GM04504 (cell line): ENCODE results near the gene CREB3.

Experiments
- DNase-seq: peaks from one replicate; pipeline ENCODE4 v3.0.0-alpha.2; 2012; ENCODE audit warnings: low read depth

CREB3 gene

DNA sequence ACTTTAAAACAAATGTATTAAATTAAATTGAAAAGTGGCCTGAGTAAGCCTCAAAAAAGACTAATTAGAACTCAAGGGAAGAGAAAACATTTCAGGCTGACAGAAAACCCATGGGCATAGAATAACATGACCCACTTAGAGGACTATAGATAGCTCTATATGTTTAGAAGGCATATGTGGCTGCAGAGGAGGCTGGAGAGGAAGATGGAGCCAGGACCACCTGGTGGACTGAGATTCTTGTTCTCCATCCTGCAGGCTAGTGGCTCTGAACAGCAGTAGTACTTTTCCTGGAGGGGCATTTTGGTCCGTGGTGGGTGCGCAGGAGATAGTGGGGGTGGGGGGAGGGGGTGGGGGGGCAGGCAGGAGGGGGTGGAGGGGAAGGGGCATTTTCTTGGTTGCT lies 48.6 kb downstream of the CREB3 start:
- DNase-seq: no peak

- DNase-seq: no peak
Measured at GRCh38 chr9:35783418-35783817, 51.0 kb downstream of the CREB3 start.
